Stimulated activated CD8-positive, alpha-beta memory T cell treated with anti-CD3 and anti-CD28 coated beads, Interleukin-12 subunit alpha, Interleukin-12 subunit beta, amount 100 ng/mL, for 24 hours (primary cell): Measurements from ENCODE around the gene COPG2.

Source experiments
- DNase-seq: peaks from one replicate; pipeline ENCODE4 v3.0.0-alpha.2; 2020; ENCODE audit errors: extremely low read depth

The COPG2 gene

GRCh38 chr7:130500463-130500862, 168.1 kb downstream of the COPG2 start:
- DNase-seq = no peak

- DNase-seq = no peak
These were observed 174.1 kb downstream of the COPG2 start for GRCh38 chr7:130494431-130494858.

GRCh38 chr7:130493275-130493873, 175.2 kb downstream of the COPG2 start:
- DNase-seq = no peak

GRCh38 chr7:130492523-130493274, 175.8 kb downstream of the COPG2 start:
- DNase-seq = no peak

- DNase-seq = no peak
These were observed 176.6 kb downstream of the COPG2 start, which contains the start of gene MEST for GRCh38 chr7:130491841-130492522. MEST (plus strand) TSS chr7:130492085; CDS start chr7:130492314, 229 bp downstream.

GRCh38 chr7:130490888-130491804, 177.4 kb downstream of the COPG2 start:
- DNase-seq = no peak

- DNase-seq = no peak
These were observed 178.2 kb downstream of the COPG2 start for GRCh38 chr7:130490311-130490791.

- DNase-seq = no peak
These were observed 179.2 kb downstream of the COPG2 start for GRCh38 chr7:130489140-130489983.

- no peak for DNase-seq
These were observed 180.0 kb downstream of the COPG2 start for GRCh38 chr7:130488392-130489139.

- no peak for DNase-seq
These were observed 181.6 kb downstream of the COPG2 start for GRCh38 chr7:130486954-130487436.

- no peak for DNase-seq
These were observed 182.2 kb downstream of the COPG2 start for GRCh38 chr7:130486114-130486953.

- DNase-seq = no peak
These were observed 182.8 kb downstream of the COPG2 start for GRCh38 chr7:130485734-130486113.

- no peak for DNase-seq
These were observed 185.5 kb downstream of the COPG2 start for GRCh38 chr7:130483031-130483430.

- DNase-seq = no peak
These were observed 186.7 kb downstream of the COPG2 start for GRCh38 chr7:130481898-130482297.

- DNase-seq = no peak
These were observed 188.7 kb downstream of the COPG2 start for GRCh38 chr7:130479716-130480400.

GRCh38 chr7:130478991-130479390, 189.6 kb downstream of the COPG2 start:
- no peak for DNase-seq

- no peak for DNase-seq
These were observed 192.0 kb downstream of the COPG2 start for GRCh38 chr7:130476297-130477150.
